HG02884 (cell line): ENCODE results near the gene APBB1.

Source experiments
- ATAC-seq: cut with Tn5 transposase; IDR thresholded peaks from one replicate; pipeline ENCODE4 v1.9.1; 2021; ENCODE audit warnings: mild to moderate bottlenecking, moderate library complexity; ENCODE audit not compliant: unreplicated experiment

Gene APBB1

GRCh38 chr11:6354651-6355485 is 64.0 kb downstream of the APBB1 start:
- ATAC-seq = no peak

GRCh38 chr11:6353367-6353987 is 65.4 kb downstream of the APBB1 start:
- peak; percentile 77 for ATAC-seq

GRCh38 chr11:6351782-6352382 is 67.0 kb downstream of the APBB1 start:
- ATAC-seq = no peak

- ATAC-seq = no peak
These were observed 68.4 kb downstream of the APBB1 start for GRCh38 chr11:6350486-6350885.

GRCh38 chr11:6350043-6350442 is 68.9 kb downstream of the APBB1 start:
- ATAC-seq = no peak

- no peak for ATAC-seq
These were observed 73.5 kb downstream of the APBB1 start for GRCh38 chr11:6345366-6345765.
